CD8-positive, alpha-beta memory T cell (primary cell): Measurements from ENCODE around the gene C22orf23. TPM values are rescaled to one million over a fixed set of nuclear protein-coding genes. Genes with fewer than 3 reads are reported as not detected.
"Not testable (repeated sequence)": the region's sequence is repeated elsewhere in the genome, so short reads cannot be mapped to it uniquely, and the experiment has no call there.

Experiments used
- CTCF ChIA-PET: fragments of 350-600 bp; sonication (Branson Sonifier 250); formaldehyde crosslinking; loops from one replicate; lab custom pipeline; 2021; ENCODE audit warnings: antibody characterized with exemption; lab: Charles Lee
- POLR2A ChIA-PET: fragments of 350-600 bp; sonication (Branson Sonifier 250); formaldehyde crosslinking; loops from one replicate; lab custom pipeline; 2021; ENCODE audit warnings: antibody characterized with exemption; lab: Charles Lee
- DNase-seq, 5 donors: peaks; one replicate each; pipeline versions ENCODE4 v3.0.0 to v3.0.0-alpha.2; 2020 to 2022; ENCODE audit warnings: mixed read lengths in 1 of 5
- H3K27ac ChIP-seq: one replicate; pipeline ENCODE4 v1.7.0; 2013; ENCODE audit warnings: low read depth, mild to moderate bottlenecking, low read length, moderate library complexity
- H3K27me3 ChIP-seq: 2 replicates; pipeline ENCODE4 v1.7.0; 2013; ENCODE audit warnings: low read length, mild to moderate bottlenecking; ENCODE audit not compliant: insufficient read depth, poor library complexity, severe bottlenecking
- H3K36me3 ChIP-seq: 2 replicates; pipeline ENCODE4 v1.7.0; 2013; ENCODE audit warnings: mild to moderate bottlenecking, low read length, moderate library complexity; ENCODE audit not compliant: insufficient read depth
- H3K4me1 ChIP-seq: 2 replicates; pipeline ENCODE4 v1.7.0; 2013; ENCODE audit warnings: mild to moderate bottlenecking, low read length, moderate library complexity; ENCODE audit not compliant: insufficient read depth
- H3K4me3 ChIP-seq: 2 replicates; pipeline ENCODE4 v1.7.0; 2013; ENCODE audit warnings: mild to moderate bottlenecking, low read length
- H3K9me3 ChIP-seq: 2 replicates; pipeline ENCODE4 v1.7.0; 2013; ENCODE audit warnings: mild to moderate bottlenecking, low read length
- H3K27ac Mint-ChIP-seq, 8 donors: one replicate each; pipeline ENCODE4 v1.8.0; 2020 to 2021; ENCODE audit warnings: mixed read lengths in 8 of 8, mild to moderate bottlenecking in 6 of 8, inconsistent platforms in 3 of 8, moderate library complexity in 3 of 8
- H3K27me3 Mint-ChIP-seq, 2 donors: one replicate each; pipeline ENCODE4 v1.8.0; 2020 to 2021; ENCODE audit warnings: mixed read lengths in 2 of 2, mild to moderate bottlenecking in 1 of 2, moderate library complexity in 1 of 2
- H3K36me3 Mint-ChIP-seq, 3 donors: one replicate each; pipeline ENCODE4 v1.8.0; 2020 to 2021; ENCODE audit warnings: mixed read lengths in 3 of 3, inconsistent platforms in 1 of 3, mild to moderate bottlenecking in 1 of 3
- H3K4me1 Mint-ChIP-seq, 3 donors: one replicate each; pipeline ENCODE4 v1.8.0; 2020 to 2021; ENCODE audit warnings: mixed read lengths in 3 of 3, inconsistent platforms in 1 of 3, mild to moderate bottlenecking in 1 of 3
- H3K4me3 Mint-ChIP-seq, 7 donors: one replicate each; pipeline ENCODE4 v1.8.0; 2020 to 2021; ENCODE audit warnings: mixed read lengths in 7 of 7, mild to moderate bottlenecking in 6 of 7, moderate library complexity in 4 of 7, inconsistent platforms in 2 of 7
- H3K9me3 Mint-ChIP-seq, 5 donors: one replicate each; pipeline ENCODE4 v1.8.0; 2020 to 2022; ENCODE audit warnings: mixed read lengths in 5 of 5, mild to moderate bottlenecking in 3 of 5, moderate library complexity in 2 of 5, inconsistent platforms in 1 of 5
- polyA plus RNA-seq: library from polyadenylated mRNA; unstranded; fragments of 300-500 nt; fragmentation: Illumina TruSeq; gene quantifications from one replicate; pipeline ENCODE4 v1.2.3, GENCODE V29; 2021
- total RNA-seq, 2 experiments: library from RNA; stranded (reverse); gene quantifications; one replicate each; pipeline ENCODE4 v1.2.3, GENCODE V29; 2021

Gene C22orf23
- total and polyA plus RNA-seq, 3 experiments from 2014 or later: 0.29 to 0.37 TPM; not detected in 1

- Histone ChIP-seq H3K27me3 (no peaks in the 10 kb centered on the region), H3K4me1 (no peaks in the 10 kb centered on the region), H3K36me3 (no peaks in the 10 kb centered on the region), H3K4me3 (no peak overlapping the region), H3K9me3 (no peaks in the 10 kb centered on the region), H3K27ac (no peak overlapping the region)
- no peak overlapping the region for H3K27ac Mint-ChIP-seq
- CTCF ChIA-PET: no interaction called here
- no peak for DNase-seq
- no peak overlapping the region for H3K4me3 Mint-ChIP-seq
- no peaks in the 10 kb centered on the region for H3K27me3 Mint-ChIP-seq
- peaks cover 0 to 30% (median 7%) of the 10 kb centered on the region in 3 donors for H3K36me3 Mint-ChIP-seq
- POLR2A ChIA-PET: no interaction called here
- peaks cover 0 to 4% (median 1%) of the 10 kb centered on the region in 3 donors for H3K4me1 Mint-ChIP-seq
- H3K9me3 Mint-ChIP-seq: no peaks in the 10 kb centered on the region
These were observed 26.4 kb upstream of the C22orf23 start for GRCh38 chr22:37979782-37980181.

GRCh38 chr22:37976547-37976946, 23.1 kb upstream of the C22orf23 start:
- Histone ChIP-seq H3K4me1 (no peaks in the 10 kb centered on the region), H3K27me3 (no peaks in the 10 kb centered on the region), H3K4me3 (no peak overlapping the region), H3K27ac (no peak overlapping the region), H3K9me3 (no peaks in the 10 kb centered on the region), H3K36me3 (no peaks in the 10 kb centered on the region)
- Mint-ChIP-seq H3K4me3 (no peak overlapping the region), H3K36me3 (peaks cover 0 to 37% (median 7%) of the 10 kb centered on the region in 3 donors), H3K9me3 (no peaks in the 10 kb centered on the region), H3K4me1 (peaks cover 0 to 5% (median 1%) of the 10 kb centered on the region in 3 donors), H3K27ac (peak overlapping the region in 2 of 8 donors; percentile 8 to 36), H3K27me3 (no peaks in the 10 kb centered on the region)
- CTCF ChIA-PET: interaction anchor here (1.2 kb wide), 1 partner anchor 159 kb away, joined by 3 read pairs; no protein-coding TSS in a partner anchor
- no peak for DNase-seq
- POLR2A ChIA-PET: no interaction called here

GRCh38 chr22:37976022-37976421, 22.6 kb upstream of the C22orf23 start:
- H3K27me3 Mint-ChIP-seq, H3K9me3 Mint-ChIP-seq, POLR2A ChIA-PET, H3K36me3 ChIP-seq, H3K27ac ChIP-seq, H3K27me3 ChIP-seq, H3K4me3 ChIP-seq, DNase-seq, H3K4me1 ChIP-seq, H3K4me1 Mint-ChIP-seq, H3K9me3 ChIP-seq, H3K4me3 Mint-ChIP-seq: not testable (repeated sequence)
- peaks cover 0 to 40% (median 6%) of the 10 kb centered on the region in 3 donors for H3K36me3 Mint-ChIP-seq
- CTCF ChIA-PET: interaction anchor here (1.2 kb wide), 1 partner anchor 159 kb away, joined by 3 read pairs; no protein-coding TSS in a partner anchor
- peak overlapping the region in 1 of 8 donors; percentile 36 for H3K27ac Mint-ChIP-seq

GRCh38 chr22:37975153-37975552, 21.8 kb upstream of the C22orf23 start:
- Mint-ChIP-seq H3K36me3 (peaks cover 0 to 41% (median 9%) of the 10 kb centered on the region in 3 donors), H3K4me3 (no peak overlapping the region), H3K27me3 (no peaks in the 10 kb centered on the region), H3K9me3 (no peaks in the 10 kb centered on the region), H3K27ac (peak overlapping the region in 2 of 8 donors; percentile 13 to 59), H3K4me1 (peaks cover 0 to 5% (median 3%) of the 10 kb centered on the region in 3 donors)
- Histone ChIP-seq H3K36me3 (no peaks in the 10 kb centered on the region), H3K4me3 (no peak overlapping the region), H3K27ac (no peak overlapping the region), H3K27me3 (no peaks in the 10 kb centered on the region), H3K9me3 (no peaks in the 10 kb centered on the region), H3K4me1 (no peaks in the 10 kb centered on the region)
- CTCF ChIA-PET: no interaction called here
- DNase-seq: no peak
- POLR2A ChIA-PET: no interaction called here

GRCh38 chr22:37973271-37974170, 20.1 kb upstream of the C22orf23 start:
- H3K36me3 ChIP-seq: peaks cover 5% of the 10 kb centered on the region
- H3K4me3 ChIP-seq: no peak overlapping the region
- Mint-ChIP-seq H3K9me3 (no peaks in the 10 kb centered on the region), H3K27ac (peak overlapping the region in 2 of 8 donors; percentile 50 to 93), H3K27me3 (no peaks in the 10 kb centered on the region), H3K4me1 (peaks cover 0 to 5% (median 3%) of the 10 kb centered on the region in 3 donors), H3K4me3 (no peak overlapping the region), H3K36me3 (peaks cover 0 to 52% (median 9%) of the 10 kb centered on the region in 3 donors)
- H3K27ac ChIP-seq: no peak overlapping the region
- no peaks in the 10 kb centered on the region for H3K4me1 ChIP-seq
- H3K9me3 ChIP-seq: no peaks in the 10 kb centered on the region
- H3K27me3 ChIP-seq: no peaks in the 10 kb centered on the region
- ChIA-PET CTCF (no interaction called here), POLR2A (no interaction called here)
- DNase-seq: no peak

- Histone ChIP-seq H3K4me3 (no peak overlapping the region), H3K4me1 (no peaks in the 10 kb centered on the region), H3K9me3 (no peaks in the 10 kb centered on the region), H3K27ac (no peak overlapping the region), H3K27me3 (no peaks in the 10 kb centered on the region), H3K36me3 (peaks cover 15% of the 10 kb centered on the region)
- no peak overlapping the region for H3K27ac Mint-ChIP-seq
- H3K36me3 Mint-ChIP-seq: peaks cover 3 to 60% (median 9%) of the 10 kb centered on the region in 3 donors
- ChIA-PET POLR2A (no interaction called here), CTCF (no interaction called here)
- no peak for DNase-seq
- peaks cover 0 to 2% of the 10 kb centered on the region in 2 donors for H3K27me3 Mint-ChIP-seq
- H3K9me3 Mint-ChIP-seq: no peaks in the 10 kb centered on the region
- H3K4me3 Mint-ChIP-seq: no peak overlapping the region
- H3K4me1 Mint-ChIP-seq: peaks cover 0 to 5% (median 3%) of the 10 kb centered on the region in 3 donors
These were observed 19.1 kb upstream of the C22orf23 start for GRCh38 chr22:37972527-37972926.

- Mint-ChIP-seq H3K4me1 (peaks cover 0 to 5% (median 3%) of the 10 kb centered on the region in 3 donors), H3K4me3 (no peak overlapping the region), H3K27me3 (peaks cover 0 to 2% of the 10 kb centered on the region in 2 donors), H3K27ac (peak overlapping the region in 2 of 8 donors; percentile 17 to 65), H3K9me3 (no peaks in the 10 kb centered on the region), H3K36me3 (peaks cover 6 to 66% (median 12%) of the 10 kb centered on the region in 3 donors)
- DNase-seq: no peak
- no peaks in the 10 kb centered on the region for H3K9me3 ChIP-seq
- ChIA-PET CTCF (no interaction called here), POLR2A (no interaction called here)
- H3K4me1 ChIP-seq: no peaks in the 10 kb centered on the region
- peaks cover 22% of the 10 kb centered on the region for H3K36me3 ChIP-seq
- H3K27ac ChIP-seq: no peak overlapping the region
- H3K27me3 ChIP-seq: no peaks in the 10 kb centered on the region
- H3K4me3 ChIP-seq: no peak overlapping the region
These were observed 18.4 kb upstream of the C22orf23 start for GRCh38 chr22:37971475-37972434.
